Cardiac muscle cell (in vitro differentiated cells and primary cell): ENCODE measurements around the gene RNF115. TPM values are rescaled to one million over a fixed set of nuclear protein-coding genes. Genes with fewer than 3 reads are reported as not detected.

ENCODE experiments used
- DNase-seq, 2 donors: peaks; one replicate each; pipeline versions ENCODE4 v3.0.0 to v3.0.0-alpha.2; 2010 to 2017; ENCODE audit warnings: low read depth in 1 of 2, low spot score in 1 of 2
- H3K27ac ChIP-seq: fragments of 200-600 bp; sonication (generic); 2 replicates; pipeline ENCODE4 v1.5.1; 2016
- H3K27me3 ChIP-seq: fragments of 200-600 bp; sonication (generic); 2 replicates; pipeline ENCODE4 v1.6.0; 2016; ENCODE audit warnings: control low read depth
- H3K36me3 ChIP-seq: fragments of 200-600 bp; sonication (generic); 2 replicates; pipeline ENCODE4 v1.5.1; 2016; ENCODE audit warnings: control low read depth
- H3K4me1 ChIP-seq: fragments of 200-600 bp; sonication (generic); 2 replicates; pipeline ENCODE4 v1.8.1; 2017; ENCODE audit warnings: low read depth, mild to moderate bottlenecking, mixed run types
- H3K4me3 ChIP-seq: fragments of 200-600 bp; sonication (generic); 2 replicates; pipeline ENCODE4 v1.5.1; 2016; ENCODE audit warnings: mild to moderate bottlenecking
- H3K9me3 ChIP-seq: fragments of 200-600 bp; sonication (generic); 2 replicates; pipeline ENCODE4 v1.5.1; 2017; ENCODE audit warnings: low read depth, mild to moderate bottlenecking, control low read depth
- polyA plus RNA-seq: library from polyadenylated mRNA; unstranded; fragments of >200 nt; fragmentation: Nextera tagmentation; extraction: Ambion mirVana; gene quantifications from 2 replicates; pipeline ENCODE4 v1.2.1, GENCODE V29; 2016
- total RNA-seq: library from RNA; depleted of rRNA; stranded (reverse); fragments of >200 nt; gene quantifications from 2 replicates; pipeline ENCODE4 v1.2.3, GENCODE V29; 2016
- TF ChIP-seq, protein P1 (sequence below): IDR thresholded peaks from 2 replicates; pipeline ENCODE4 v1.5.1; 2012; ENCODE audit warnings: low read depth, mild to moderate bottlenecking, low read length

RNF115 gene
- total and polyA plus RNA-seq, 2 experiments from 2014 or later, result 12.9 to 18.8 TPM

DNA sequence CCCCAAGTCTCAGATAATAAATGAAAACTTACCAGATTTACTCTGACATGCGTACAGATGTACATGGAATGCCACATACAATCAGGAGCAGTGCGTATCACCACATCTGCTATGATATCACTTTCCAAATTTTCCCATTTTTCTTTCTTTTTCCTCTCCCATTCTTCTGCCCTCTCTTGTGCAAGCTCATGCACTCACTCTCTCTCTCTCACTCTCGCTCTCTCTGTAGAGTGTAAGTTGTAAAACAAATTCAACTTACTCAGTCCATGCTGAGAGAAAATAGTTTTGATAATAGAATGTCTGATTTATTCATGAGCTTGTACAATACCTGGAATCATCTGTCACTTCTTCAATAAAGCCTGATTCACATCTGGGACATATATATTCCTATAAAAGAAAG is 35.3 kb downstream of the RNF115 start:
- TF ChIP-seq, protein P1, sequence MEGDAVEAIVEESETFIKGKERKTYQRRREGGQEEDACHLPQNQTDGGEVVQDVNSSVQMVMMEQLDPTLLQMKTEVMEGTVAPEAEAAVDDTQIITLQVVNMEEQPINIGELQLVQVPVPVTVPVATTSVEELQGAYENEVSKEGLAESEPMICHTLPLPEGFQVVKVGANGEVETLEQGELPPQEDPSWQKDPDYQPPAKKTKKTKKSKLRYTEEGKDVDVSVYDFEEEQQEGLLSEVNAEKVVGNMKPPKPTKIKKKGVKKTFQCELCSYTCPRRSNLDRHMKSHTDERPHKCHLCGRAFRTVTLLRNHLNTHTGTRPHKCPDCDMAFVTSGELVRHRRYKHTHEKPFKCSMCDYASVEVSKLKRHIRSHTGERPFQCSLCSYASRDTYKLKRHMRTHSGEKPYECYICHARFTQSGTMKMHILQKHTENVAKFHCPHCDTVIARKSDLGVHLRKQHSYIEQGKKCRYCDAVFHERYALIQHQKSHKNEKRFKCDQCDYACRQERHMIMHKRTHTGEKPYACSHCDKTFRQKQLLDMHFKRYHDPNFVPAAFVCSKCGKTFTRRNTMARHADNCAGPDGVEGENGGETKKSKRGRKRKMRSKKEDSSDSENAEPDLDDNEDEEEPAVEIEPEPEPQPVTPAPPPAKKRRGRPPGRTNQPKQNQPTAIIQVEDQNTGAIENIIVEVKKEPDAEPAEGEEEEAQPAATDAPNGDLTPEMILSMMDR, result no peak
- H3K27me3 ChIP-seq, result no peaks in the 10 kb centered on the region
- H3K27ac ChIP-seq, result no peak overlapping the region
- no peaks in the 10 kb centered on the region for H3K9me3 ChIP-seq
- no peaks in the 10 kb centered on the region for H3K36me3 ChIP-seq
- peaks cover 18% of the 10 kb centered on the region for H3K4me1 ChIP-seq
- H3K4me3 ChIP-seq, result no peak overlapping the region
- DNase-seq, result no peak

DNA sequence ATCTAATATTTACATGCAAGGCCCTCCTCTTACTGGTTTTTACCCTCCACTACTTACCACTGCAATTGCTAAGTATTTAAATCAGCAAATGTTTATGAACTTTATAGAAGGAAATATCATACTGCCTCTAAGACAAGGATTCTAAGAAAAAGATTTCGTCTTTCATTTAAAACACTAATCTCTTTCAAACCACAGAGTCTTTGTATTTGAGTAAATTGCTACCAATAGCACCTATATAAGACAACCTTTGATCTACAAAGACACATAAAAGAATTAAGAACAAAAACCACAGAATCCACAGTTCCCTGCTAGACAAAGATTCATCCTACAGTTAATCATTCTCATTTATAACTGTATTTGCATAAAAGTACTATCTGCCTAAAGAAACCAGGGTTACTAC is 37.6 kb downstream of the RNF115 start:
- DNase-seq, result no peak
- no peaks in the 10 kb centered on the region for H3K36me3 ChIP-seq
- no peaks in the 10 kb centered on the region for H3K27me3 ChIP-seq
- no peak overlapping the region for H3K4me3 ChIP-seq
- no peaks in the 10 kb centered on the region for H3K9me3 ChIP-seq
- peak overlapping the region; percentile 90 for H3K27ac ChIP-seq
- TF ChIP-seq, protein P1, result no peak
- H3K4me1 ChIP-seq, result peaks cover 28% of the 10 kb centered on the region

DNA sequence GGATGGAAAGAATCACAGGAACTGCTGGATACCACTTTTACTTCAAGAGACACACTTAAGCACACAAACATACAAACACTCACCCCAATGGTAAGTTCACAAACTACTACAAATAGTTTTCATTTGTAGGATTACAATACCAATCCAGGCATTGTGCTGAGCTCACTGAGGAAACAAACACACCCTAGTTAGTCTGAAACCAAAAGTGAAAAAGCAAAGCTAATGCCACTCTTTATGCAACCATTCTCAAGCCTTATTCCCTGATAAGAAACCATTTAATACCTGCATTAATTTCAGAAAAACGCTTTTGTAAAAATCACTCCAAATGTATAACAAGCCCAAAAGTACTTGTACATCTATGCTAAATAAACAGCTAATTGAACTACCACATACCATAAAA is 38.3 kb downstream of the RNF115 start:
- Histone ChIP-seq H3K9me3 (no peaks in the 10 kb centered on the region), H3K36me3 (no peaks in the 10 kb centered on the region), H3K27me3 (no peaks in the 10 kb centered on the region), H3K27ac (peak overlapping the region; percentile 90), H3K4me1 (peaks cover 28% of the 10 kb centered on the region), H3K4me3 (no peak overlapping the region)
- TF ChIP-seq, protein P1, result no peak
- DNase-seq, result no peak

DNA sequence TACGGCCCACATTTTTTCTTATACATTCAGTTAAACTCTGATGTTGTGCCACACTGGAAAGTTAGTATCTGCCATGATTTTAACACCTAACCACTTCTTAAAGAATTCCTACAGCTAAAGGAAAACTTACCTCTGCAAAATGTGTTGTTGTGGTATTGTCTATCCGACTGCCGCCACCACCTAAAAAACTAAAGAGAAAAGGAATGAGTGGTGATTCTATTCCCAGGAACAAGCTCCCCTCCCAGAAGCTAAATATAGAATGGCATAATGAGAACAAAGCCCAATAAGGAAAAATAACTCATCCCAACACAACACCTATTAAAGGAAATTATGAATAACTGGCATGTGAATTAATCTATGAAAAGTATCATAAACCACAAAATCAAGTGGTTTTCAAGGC is 39.5 kb downstream of the RNF115 start:
- Histone ChIP-seq H3K27me3 (no peaks in the 10 kb centered on the region), H3K36me3 (no peaks in the 10 kb centered on the region), H3K9me3 (no peaks in the 10 kb centered on the region), H3K4me1 (peaks cover 28% of the 10 kb centered on the region), H3K4me3 (peak overlapping the region; percentile 15), H3K27ac (peak overlapping the region; percentile 90)
- DNase-seq, result peak in 1 of 2 donors; percentile 26
- TF ChIP-seq, protein P1, result no peak

DNA sequence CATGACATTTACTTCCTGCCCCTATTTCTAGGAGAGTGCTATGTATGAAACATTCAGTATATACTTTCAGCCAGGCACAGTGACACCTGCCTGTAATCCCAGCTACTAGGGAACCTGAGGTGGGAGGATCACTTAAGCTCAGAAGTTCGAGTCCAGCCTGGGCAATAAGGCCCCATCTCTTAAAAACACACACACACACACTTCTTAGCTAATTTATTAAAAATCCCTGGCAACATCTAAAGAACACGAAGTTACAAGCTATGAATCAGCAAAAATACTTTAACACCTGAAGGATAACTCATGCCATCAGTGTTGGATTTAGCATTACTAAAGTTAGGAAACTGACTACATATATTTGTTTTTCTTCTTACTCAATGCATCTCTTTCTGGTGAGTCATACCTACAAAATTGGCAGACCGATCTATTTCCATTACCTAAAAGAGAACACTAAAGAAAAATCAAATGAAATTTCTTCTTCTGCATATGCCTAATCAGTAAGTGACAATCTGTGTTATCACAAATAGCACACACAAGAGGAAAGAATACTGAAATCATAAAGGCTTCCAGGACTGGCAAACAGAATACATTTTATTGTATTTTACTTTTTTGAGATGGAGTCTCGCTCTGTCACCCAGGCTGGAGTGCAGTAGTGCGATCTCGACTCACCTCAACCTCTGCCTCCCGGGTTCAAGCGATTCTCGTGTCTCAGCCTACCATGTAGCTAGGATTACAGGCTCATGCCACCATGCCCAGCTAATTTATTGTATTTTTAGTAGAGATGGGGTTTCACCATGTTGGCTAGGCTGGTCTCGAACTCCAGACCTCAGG is 41.4 kb downstream of the RNF115 start:
- DNase-seq, result peak in 1 of 2 donors; percentile 82
- H3K27ac ChIP-seq, result peak overlapping the region; percentile 90
- H3K36me3 ChIP-seq, result no peaks in the 10 kb centered on the region
- peaks cover 35% of the 10 kb centered on the region for H3K4me1 ChIP-seq
- no peak overlapping the region for H3K4me3 ChIP-seq
- H3K27me3 ChIP-seq, result no peaks in the 10 kb centered on the region
- H3K9me3 ChIP-seq, result no peaks in the 10 kb centered on the region
- TF ChIP-seq, protein P1, result no peak
